ENCODE results near the gene CTIF. TPM values are rescaled to one million over a fixed set of nuclear protein-coding genes. Genes with fewer than 3 reads are reported as not detected.
A peak's percentile ranks its signal among the peaks of the same experiment; 100 is the strongest.

CTIF gene
- total RNA-seq, 1 donor from 2014 or later, result 72.4 TPM

DNA sequence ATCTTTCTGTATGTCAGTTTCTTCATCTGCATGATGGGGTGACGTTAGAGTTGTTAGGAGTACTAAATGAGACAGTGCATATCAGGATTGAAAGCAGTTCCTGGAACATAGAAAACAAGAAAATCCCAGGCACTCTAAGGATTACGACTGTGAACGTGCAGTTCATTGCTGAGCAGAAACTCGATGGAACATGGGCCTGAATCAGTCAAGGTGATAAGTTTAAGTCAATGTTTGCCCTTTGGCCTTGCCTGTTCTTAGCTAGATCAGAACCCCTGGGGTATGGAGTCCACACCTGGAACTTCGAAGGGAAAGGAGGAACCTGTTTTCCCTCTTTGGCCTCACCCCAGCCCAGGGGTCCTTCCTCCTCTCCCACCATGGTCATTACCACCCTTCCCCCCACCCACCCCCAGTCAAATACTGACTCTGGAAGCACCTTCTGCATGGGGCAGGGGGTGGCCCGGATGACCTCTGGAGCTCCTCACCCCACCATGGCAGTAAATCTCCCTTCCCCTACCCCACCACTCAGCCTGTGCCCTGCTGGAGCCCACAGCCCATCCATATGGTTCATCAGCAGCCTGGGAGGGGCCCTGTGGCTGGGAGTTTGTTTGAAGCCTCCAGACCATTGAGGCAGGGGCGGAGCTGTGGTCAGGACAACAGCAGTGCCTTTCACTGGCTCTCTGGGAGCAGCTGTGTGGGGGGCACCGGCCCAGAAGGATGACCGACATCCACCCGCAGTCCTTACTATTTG lies 247.8 kb downstream of the CTIF start:
- intact Hi-C loops (cut with DNase I), result no loop called here
- H3K27me3 ChIP-seq, result no peaks in the 10 kb centered on the region
- H3K27ac ChIP-seq, result no peak overlapping the region
- TF ChIP-seq, protein P1, sequence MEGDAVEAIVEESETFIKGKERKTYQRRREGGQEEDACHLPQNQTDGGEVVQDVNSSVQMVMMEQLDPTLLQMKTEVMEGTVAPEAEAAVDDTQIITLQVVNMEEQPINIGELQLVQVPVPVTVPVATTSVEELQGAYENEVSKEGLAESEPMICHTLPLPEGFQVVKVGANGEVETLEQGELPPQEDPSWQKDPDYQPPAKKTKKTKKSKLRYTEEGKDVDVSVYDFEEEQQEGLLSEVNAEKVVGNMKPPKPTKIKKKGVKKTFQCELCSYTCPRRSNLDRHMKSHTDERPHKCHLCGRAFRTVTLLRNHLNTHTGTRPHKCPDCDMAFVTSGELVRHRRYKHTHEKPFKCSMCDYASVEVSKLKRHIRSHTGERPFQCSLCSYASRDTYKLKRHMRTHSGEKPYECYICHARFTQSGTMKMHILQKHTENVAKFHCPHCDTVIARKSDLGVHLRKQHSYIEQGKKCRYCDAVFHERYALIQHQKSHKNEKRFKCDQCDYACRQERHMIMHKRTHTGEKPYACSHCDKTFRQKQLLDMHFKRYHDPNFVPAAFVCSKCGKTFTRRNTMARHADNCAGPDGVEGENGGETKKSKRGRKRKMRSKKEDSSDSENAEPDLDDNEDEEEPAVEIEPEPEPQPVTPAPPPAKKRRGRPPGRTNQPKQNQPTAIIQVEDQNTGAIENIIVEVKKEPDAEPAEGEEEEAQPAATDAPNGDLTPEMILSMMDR (IDR thresholded peaks at IDR 0.05), result no peak
- DNase-seq (peak; percentile 51), ATAC-seq (no peak)
- H3K36me3 ChIP-seq, result no peaks in the 10 kb centered on the region
- H3K4me3 ChIP-seq, result no peak overlapping the region
- no peaks in the 10 kb centered on the region for H3K9me3 ChIP-seq
- H3K4me1 ChIP-seq, result peaks cover 55% of the 10 kb centered on the region

DNA sequence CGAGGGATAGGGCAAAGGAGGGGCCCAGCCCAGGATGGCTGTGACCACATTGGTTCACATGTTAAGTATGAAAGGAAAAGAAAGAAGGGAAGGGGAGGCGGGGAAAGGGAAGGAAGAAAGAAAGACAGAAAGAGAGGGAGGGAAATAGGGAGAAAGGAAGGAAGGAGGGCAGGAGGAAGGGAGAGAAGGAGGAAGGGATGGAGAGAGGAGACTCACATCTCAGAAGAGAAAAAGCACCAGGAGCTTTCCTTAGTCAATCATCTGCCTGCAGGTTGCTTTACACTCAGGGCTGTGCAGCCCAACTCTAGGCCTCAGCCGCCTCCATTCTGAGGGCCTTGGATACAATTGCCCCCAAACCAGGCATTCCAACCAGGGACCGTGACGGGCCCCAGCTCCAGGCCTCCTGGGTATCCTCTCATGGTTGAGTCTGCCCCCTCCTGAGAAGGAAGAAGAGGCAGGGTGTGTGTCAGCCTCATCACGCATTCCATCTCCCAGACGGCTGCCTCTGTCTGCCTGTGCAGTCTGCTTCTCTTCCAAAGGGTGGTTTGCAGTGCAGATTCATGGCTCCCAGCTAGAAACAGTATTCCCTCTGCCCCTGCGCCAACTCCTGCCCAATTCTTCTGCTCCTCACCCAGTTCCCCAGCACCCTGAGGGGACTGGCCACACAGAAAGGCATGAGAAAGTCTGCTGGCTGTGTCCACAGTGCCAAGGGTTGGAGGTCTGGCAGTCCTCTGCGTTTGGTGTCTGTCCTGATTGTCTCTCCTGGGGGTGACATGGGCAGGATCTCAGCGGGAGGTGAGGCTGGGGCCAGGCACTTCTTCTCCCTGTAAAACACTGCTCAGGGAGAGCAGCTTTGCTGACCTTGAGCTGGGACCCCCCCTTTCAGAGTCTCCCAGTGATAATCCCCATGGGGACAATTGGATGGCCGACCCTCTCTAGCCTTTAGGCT lies 248.6 kb downstream of the CTIF start:
- Histone ChIP-seq H3K9me3 (no peaks in the 10 kb centered on the region), H3K27me3 (no peaks in the 10 kb centered on the region), H3K27ac (no peak overlapping the region), H3K36me3 (no peaks in the 10 kb centered on the region), H3K4me3 (no peak overlapping the region), H3K4me1 (peaks cover 46% of the 10 kb centered on the region)
- DNase-seq (peak; percentile 47), ATAC-seq (no peak)
- TF ChIP-seq, protein P1 (IDR thresholded peaks at IDR 0.05), result no peak
- intact Hi-C loops (cut with DNase I), result no loop called here

DNA sequence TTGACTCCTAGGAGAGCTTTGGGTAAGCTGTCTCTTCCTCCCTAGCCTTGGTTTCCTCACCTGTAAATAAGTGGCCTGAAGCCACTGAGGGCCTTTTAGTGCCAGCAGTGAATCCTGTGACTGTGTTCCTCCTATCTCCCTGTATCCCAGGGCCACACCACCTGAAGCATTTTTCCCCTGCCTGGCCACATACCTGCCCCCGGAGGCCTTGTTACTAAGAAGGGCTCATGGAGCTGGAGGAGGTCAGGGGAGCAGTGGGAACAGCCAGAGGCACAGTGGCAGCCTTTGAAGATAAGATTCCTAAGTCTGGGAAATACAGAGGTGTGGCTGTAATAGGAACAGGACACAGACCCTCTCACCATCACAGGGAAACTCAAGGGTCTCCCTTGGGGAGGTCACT lies 249.5 kb downstream of the CTIF start:
- intact Hi-C loops (cut with DNase I), result no loop called here
- no peak for DNase-seq

DNA sequence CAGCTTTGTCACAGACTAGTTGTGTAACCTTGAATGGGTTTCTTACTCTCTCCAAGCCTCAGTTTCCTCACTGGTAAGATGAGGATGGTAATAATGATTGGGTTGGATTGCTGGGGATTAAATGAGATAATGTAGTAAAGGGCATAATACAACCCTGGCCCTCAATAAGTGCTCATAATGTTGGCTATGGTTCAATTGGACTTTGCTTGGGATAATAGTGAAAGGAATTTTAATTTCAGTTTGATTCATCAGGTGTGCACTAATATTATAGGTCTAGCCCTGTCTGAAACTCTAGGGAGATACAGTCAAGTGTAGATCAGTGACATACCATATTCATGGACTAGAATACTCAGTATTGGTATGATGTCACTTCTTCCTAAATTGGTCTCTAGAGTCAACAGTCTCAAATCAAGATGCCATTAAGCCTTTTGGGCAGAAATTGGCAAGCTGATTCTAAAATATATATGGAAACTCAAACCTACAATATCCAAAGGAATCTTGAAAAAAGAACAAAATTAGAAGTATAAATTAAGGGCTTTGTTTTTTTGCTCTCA lies 250.5 kb downstream of the CTIF start:
- H3K36me3 ChIP-seq, result no peaks in the 10 kb centered on the region
- TF ChIP-seq, protein P1 (IDR thresholded peaks at IDR 0.05), result no peak
- H3K27me3 ChIP-seq, result no peaks in the 10 kb centered on the region
- DNase-seq (no peak), ATAC-seq (no peak)
- H3K4me1 ChIP-seq, result peaks cover 33% of the 10 kb centered on the region
- intact Hi-C loops (cut with DNase I), result no loop called here
- H3K9me3 ChIP-seq, result no peaks in the 10 kb centered on the region
- H3K27ac ChIP-seq, result peak overlapping the region; percentile 81
- H3K4me3 ChIP-seq, result no peak overlapping the region

More for the DNA sequence above, 249.5 kb downstream of the CTIF start:
- no peak overlapping the region for H3K4me3 ChIP-seq
- TF ChIP-seq, protein P1 (IDR thresholded peaks at IDR 0.05), result no peak
- no peaks in the 10 kb centered on the region for H3K9me3 ChIP-seq
- no peaks in the 10 kb centered on the region for H3K36me3 ChIP-seq
- no peak for ATAC-seq
- no peak overlapping the region for H3K27ac ChIP-seq
- H3K4me1 ChIP-seq, result peaks cover 37% of the 10 kb centered on the region
- H3K27me3 ChIP-seq, result no peaks in the 10 kb centered on the region

DNA sequence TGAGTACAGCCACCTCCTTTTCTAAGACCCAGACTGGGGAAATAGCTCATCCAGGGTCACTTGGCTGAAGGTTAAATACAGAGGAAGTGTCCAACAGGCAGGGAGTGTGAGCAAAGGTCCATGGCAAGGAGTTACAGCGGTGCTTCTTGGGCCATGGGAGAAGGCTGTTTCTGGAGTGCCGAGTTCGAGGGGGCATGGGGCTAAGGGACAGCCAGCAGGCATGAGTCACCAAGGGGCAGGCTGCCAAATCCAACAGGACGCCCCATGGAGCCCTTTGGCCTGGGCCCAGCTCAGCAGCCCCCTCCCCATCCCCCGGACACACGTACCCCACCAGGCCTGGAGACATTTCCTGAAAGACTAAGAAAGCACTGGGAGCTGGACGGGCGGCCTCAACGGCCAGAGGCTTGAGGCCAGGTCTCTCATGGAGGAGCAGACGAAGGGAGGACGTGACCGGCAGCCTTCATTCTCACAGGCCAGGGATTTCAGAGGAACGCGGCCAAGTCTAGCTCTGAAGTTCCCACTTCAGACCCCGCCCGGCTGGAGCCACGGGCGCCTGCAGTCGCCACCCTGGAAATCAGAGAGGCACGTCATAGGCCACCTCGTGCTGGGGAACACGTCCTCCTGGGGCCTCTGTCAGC lies 251.5 kb downstream of the CTIF start:
- DNase-seq (peak; percentile 91), ATAC-seq (peak; percentile 86)
- intact Hi-C loops (cut with DNase I), result no loop called here
- Histone ChIP-seq H3K4me1 (peaks cover 26% of the 10 kb centered on the region), H3K9me3 (no peaks in the 10 kb centered on the region), H3K27me3 (no peaks in the 10 kb centered on the region), H3K36me3 (no peaks in the 10 kb centered on the region), H3K27ac (peak overlapping the region; percentile 81), H3K4me3 (no peak overlapping the region)
- TF ChIP-seq, protein P1 (IDR thresholded peaks at IDR 0.05), result no peak

All from upper lobe of right lung (tissue), 1 donor.